H7 (cell line): Measurements from ENCODE around the gene CLSTN2. TPM values are rescaled to one million over a fixed set of nuclear protein-coding genes. Genes with fewer than 3 reads are reported as not detected.

Source experiments
- DNase-seq: peaks from one replicate; pipeline ENCODE4 v3.0.0; 2012
- H3K27me3 ChIP-seq: 2 replicates; pipeline ENCODE4 v1.6.0; 2011; ENCODE audit warnings: mild to moderate bottlenecking, low read length; ENCODE audit not compliant: control insufficient read depth, insufficient read depth
- H3K36me3 ChIP-seq: replicated peaks from 2 replicates; pipeline ENCODE4 v1.5.1; 2011; ENCODE audit warnings: low read length; ENCODE audit not compliant: control insufficient read depth, insufficient read depth
- H3K4me3 ChIP-seq: 2 replicates; pipeline ENCODE4 v1.5.1; 2011; ENCODE audit warnings: low read depth, mild to moderate bottlenecking, control low read depth, low read length, moderate library complexity; ENCODE audit not compliant: insufficient read depth
- total RNA-seq: library from RNA; depleted of rRNA; stranded (reverse); fragments of >200 nt; shearing (Covaris generic); gene quantifications from 2 replicates; pipeline ENCODE4 v1.2.3, GENCODE V29; 2014

CLSTN2 gene
- total RNA-seq, 1 experiment from 2014 or later: 0.10 TPM

GRCh38 chr3:140434261-140434905 is 499.4 kb downstream of the CLSTN2 start:
- H3K4me3 ChIP-seq: no peak overlapping the region
- H3K27me3 ChIP-seq: no peaks in the 10 kb centered on the region; the same call in 1 of the 2 replicates
- H3K36me3 ChIP-seq: no peaks in the 10 kb centered on the region
- DNase-seq: no peak

- Histone ChIP-seq H3K4me3 (no peak overlapping the region), H3K36me3 (no peaks in the 10 kb centered on the region), H3K27me3 (no peaks in the 10 kb centered on the region; the same call in 1 of the 2 replicates)
- no peak for DNase-seq
These were observed 501.4 kb downstream of the CLSTN2 start for GRCh38 chr3:140436421-140436820.

GRCh38 chr3:140438736-140439470 is 503.9 kb downstream of the CLSTN2 start:
- H3K4me3 ChIP-seq: no peak overlapping the region
- no peak for DNase-seq

DNA sequence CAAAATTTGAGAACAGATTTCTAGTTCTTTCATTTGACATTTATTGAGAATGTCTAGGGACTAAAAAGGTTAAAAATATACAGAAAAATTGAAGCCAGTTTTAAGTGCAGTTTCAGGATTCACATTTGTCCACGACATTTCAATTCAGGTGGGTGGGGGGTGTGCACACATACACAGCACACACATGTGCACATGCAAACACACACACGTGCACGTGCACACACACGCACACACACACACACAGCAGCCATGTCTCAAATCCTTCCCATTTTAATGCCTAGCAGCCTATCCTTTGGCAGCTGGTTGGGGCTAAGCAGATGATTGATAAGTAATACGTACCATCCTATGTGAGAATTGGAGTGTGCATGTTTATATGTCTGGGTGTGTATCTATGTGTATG is 504.5 kb downstream of the CLSTN2 start:
- no peak for DNase-seq
- no peak overlapping the region for H3K4me3 ChIP-seq
- no peaks in the 10 kb centered on the region for H3K27me3 ChIP-seq
- H3K36me3 ChIP-seq: no peaks in the 10 kb centered on the region

More at GRCh38 chr3:140438736-140439470, 503.9 kb downstream of the CLSTN2 start:
- Histone ChIP-seq H3K27me3 (no peaks in the 10 kb centered on the region), H3K36me3 (no peaks in the 10 kb centered on the region)

DNA sequence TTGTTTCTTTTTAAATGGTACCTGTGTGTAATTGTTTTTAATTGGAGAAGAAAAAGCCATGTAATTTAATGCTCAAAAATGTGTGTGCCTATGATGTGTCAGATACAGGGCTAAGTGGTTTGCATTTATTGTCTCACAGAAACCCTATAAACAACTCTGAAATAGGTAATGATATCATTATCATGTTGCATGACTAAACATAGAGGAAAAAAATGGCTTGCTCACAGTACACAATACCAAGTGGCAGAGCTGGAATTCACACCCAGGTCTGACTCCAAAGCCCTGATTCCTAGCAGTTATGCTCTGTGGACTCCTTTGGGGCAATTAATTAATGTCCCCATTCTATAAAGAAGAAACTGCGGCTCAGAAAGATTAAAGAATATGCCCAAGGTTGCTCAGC is 505.5 kb downstream of the CLSTN2 start:
- DNase-seq: no peak
- Histone ChIP-seq H3K4me3 (no peak overlapping the region), H3K36me3 (no peaks in the 10 kb centered on the region), H3K27me3 (no peaks in the 10 kb centered on the region)

GRCh38 chr3:140441006-140441405 is 506.0 kb downstream of the CLSTN2 start:
- no peaks in the 10 kb centered on the region for H3K36me3 ChIP-seq
- no peak overlapping the region for H3K4me3 ChIP-seq
- H3K27me3 ChIP-seq: no peaks in the 10 kb centered on the region
- no peak for DNase-seq

GRCh38 chr3:140442621-140443020 is 507.6 kb downstream of the CLSTN2 start:
- no peaks in the 10 kb centered on the region for H3K27me3 ChIP-seq
- no peak for DNase-seq
- no peak overlapping the region for H3K4me3 ChIP-seq
- no peaks in the 10 kb centered on the region for H3K36me3 ChIP-seq

- Histone ChIP-seq H3K27me3 (no peaks in the 10 kb centered on the region), H3K36me3 (no peaks in the 10 kb centered on the region), H3K4me3 (no peak overlapping the region)
- DNase-seq: no peak
These were observed 508.1 kb downstream of the CLSTN2 start for GRCh38 chr3:140443073-140443472.

DNA sequence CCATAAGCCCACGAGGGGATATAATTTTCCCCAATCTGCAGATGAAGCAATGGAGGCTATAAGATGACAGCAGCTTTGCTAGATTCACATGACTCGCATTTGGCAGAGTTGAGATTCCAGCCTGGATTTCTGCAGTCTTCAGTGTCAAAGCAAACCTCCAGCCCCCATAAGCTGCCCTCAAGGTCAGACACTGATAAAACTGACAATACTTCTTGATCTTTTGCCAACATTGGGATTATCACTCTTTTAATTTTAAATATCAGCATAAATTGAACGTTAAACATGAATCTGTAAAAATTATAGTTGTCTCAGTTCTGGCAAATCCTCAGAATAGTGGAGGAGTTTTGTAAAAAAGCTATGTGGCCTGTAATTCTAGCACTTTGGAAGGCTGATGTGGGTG is 508.8 kb downstream of the CLSTN2 start:
- no peak overlapping the region for H3K4me3 ChIP-seq
- no peaks in the 10 kb centered on the region for H3K36me3 ChIP-seq
- H3K27me3 ChIP-seq: no peaks in the 10 kb centered on the region
- no peak for DNase-seq

GRCh38 chr3:140446734-140447133 is 511.7 kb downstream of the CLSTN2 start:
- no peaks in the 10 kb centered on the region for H3K36me3 ChIP-seq
- no peaks in the 10 kb centered on the region for H3K27me3 ChIP-seq
- H3K4me3 ChIP-seq: no peak overlapping the region
- DNase-seq: no peak

DNA sequence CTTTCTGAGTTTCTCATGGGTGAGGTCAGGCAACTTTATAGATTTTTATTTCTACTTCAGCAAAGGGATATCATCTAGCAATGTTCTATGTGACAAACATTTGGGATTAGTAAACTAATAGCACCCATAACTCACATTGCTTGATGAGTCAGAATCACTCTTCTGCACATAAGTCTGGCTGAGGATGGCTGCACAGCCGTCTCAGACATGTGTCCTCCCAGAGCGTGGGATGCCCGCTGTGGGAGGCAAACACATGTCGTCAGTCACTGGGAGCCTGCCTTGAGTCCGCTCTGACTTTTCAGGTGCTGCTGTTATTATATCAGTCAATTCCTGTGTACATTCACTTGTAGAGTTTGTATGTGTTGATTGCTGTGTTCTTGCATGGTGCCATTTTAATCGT is 512.2 kb downstream of the CLSTN2 start:
- no peaks in the 10 kb centered on the region for H3K36me3 ChIP-seq
- no peak for DNase-seq
- H3K4me3 ChIP-seq: no peak overlapping the region
- no peaks in the 10 kb centered on the region for H3K27me3 ChIP-seq

DNA sequence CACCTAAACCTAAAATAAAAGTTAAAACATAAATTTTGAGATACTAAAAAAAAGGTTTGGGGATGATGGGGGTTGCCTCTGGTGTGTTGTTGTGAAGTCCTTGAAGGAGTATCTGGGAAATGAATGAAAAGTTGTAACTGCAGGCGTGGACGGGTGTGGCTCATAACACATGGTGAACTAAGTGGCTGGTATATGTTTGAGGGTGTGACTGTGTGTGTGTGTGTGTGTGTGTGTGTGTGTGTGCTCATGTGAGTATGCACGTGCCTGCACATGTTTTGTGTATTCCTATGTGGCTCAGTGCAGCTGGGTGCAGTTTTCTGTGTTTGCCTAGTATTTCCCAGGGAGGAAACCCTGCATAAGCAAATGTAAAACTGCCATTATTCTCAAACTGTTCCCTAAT is 513.0 kb downstream of the CLSTN2 start:
- Histone ChIP-seq H3K4me3 (no peak overlapping the region), H3K36me3 (no peaks in the 10 kb centered on the region), H3K27me3 (no peaks in the 10 kb centered on the region)
- DNase-seq: no peak

DNA sequence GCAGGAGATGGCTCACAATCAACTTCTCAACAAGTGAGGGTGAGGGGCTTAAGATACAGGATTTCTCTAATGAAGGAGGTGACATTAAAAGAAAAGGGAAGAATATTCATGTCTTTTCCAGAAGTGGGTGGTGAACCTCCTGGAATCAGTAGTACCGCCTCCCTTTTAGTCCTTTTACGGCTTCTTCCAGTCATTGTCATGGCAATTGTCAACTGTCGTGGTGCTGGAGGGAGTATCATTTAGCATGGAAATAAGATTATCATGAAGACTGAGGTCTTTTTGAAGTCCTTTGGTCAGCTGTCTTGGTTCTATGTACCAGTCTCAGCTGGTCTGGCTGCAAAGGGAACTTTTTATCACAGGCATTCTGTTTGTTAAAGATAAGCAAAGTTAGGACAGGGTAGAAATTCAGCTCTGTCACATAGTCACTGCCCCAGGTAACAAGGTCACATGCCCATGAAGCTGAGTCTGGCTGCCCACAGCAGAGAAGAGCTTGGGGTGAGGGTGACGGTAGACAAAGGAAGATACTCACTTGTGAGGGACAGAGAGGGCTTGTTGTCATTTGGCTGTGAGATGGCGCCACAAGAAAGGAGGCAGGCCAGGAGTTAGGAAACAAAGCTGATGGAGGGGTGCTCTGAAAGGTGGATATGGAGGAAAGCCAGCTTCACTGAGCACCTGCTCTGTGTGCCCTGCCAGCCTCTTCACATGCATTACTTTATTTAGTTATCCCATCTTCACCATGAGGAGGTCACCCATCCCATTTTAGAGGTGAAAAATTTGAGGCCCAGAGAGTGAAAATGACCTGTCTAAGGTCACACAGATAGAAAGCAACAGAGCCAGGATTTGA is 514.6 kb downstream of the CLSTN2 start:
- Histone ChIP-seq H3K4me3 (no peak overlapping the region), H3K36me3 (no peaks in the 10 kb centered on the region), H3K27me3 (no peaks in the 10 kb centered on the region)
- DNase-seq: no peak

- DNase-seq: no peak
- no peak overlapping the region for H3K4me3 ChIP-seq
These were observed 518.8 kb downstream of the CLSTN2 start for GRCh38 chr3:140453750-140454149.

More at GRCh38 chr3:140453750-140454149, 518.8 kb downstream of the CLSTN2 start:
- Histone ChIP-seq H3K36me3 (no peaks in the 10 kb centered on the region), H3K27me3 (no peaks in the 10 kb centered on the region)
